C4-2B (cell line): Measurements from ENCODE around the gene HRH1.

Source experiments
- H3K27ac ChIP-seq: fragments of 450-650 bp; 2 replicates; pipeline ENCODE4 v1.5.1; 2017
- CTCF ChIP-seq: fragments of 450-650 bp; conservative IDR thresholded peaks from 2 replicates; pipeline ENCODE4 v1.5.1; 2017; ENCODE audit warnings: mild to moderate bottlenecking
- ZFX ChIP-seq: fragments of 450-650 bp; IDR thresholded peaks from 2 replicates; pipeline ENCODE4 v1.6.1; 2017

HRH1 gene

GRCh38 chr3:11226042-11226370 is 71.7 kb downstream of the HRH1 start:
- peak overlapping the region; percentile 9; the same call in 1 of the 2 replicates for H3K27ac ChIP-seq
- no peak for TF ChIP-seq ZFX
- TF ChIP-seq CTCF, result no peak

DNA sequence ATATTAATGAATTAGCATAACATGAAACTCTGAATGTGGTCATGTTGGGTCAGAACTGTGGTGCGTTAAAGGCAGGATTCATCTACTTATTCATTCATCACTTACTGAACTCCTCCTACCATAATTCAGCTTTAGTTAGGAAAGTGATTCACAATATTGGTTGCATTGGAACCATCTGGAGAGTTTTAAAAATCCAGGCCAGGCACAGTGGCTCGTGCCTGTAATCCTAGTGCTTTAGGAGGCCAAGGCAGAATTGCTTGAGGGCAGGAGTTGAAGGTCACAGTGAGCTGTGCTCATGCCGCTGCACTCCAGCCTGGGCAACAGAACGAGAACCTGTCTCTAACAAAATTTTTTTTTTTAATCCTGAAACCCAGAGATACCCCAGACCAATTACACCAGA is 73.7 kb downstream of the HRH1 start:
- H3K27ac ChIP-seq, result no peak overlapping the region
- no peak for TF ChIP-seq CTCF
- no peak for TF ChIP-seq ZFX

DNA sequence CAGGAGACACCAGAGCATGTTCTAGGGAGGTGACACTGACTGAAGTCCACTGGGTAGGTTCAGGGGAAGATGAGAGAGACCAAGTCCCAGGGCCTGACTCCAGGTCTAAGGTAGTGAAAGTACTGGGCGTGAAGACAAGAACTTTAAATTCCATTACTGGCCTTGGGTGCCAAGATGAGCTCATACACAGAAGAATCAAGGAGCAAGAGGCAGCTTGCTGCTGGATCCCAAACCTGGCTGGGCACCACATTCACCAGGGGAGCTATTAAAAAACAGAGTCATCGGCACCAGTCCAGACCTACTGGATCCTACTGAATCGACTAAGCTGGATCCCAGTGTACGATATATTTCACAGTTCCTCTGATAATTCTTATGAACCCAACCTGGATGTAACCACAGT is 75.8 kb downstream of the HRH1 start:
- no peak for TF ChIP-seq ZFX
- TF ChIP-seq CTCF, result no peak

DNA sequence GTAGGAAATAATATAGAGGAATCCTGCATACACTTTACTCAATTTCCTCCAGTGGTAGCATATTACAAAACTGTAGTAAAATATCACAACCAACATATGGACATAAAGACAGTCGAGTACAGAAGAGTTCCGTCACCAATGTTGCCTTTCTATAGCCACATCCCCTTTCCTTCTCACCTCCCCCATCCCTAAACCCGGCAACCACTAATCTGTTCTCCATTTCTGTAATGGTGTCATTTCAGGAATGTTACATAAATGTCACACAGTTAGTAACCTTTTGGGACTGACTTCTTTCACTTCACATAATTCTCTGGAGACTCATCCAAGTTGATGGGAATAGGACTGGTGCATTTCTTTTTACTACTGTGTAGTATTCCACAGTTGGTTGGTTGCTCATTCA is 76.5 kb downstream of the HRH1 start:
- H3K27ac ChIP-seq, result no peak overlapping the region
- TF ChIP-seq CTCF (no peak), ZFX (no peak)

More for the DNA sequence above, 75.8 kb downstream of the HRH1 start:
- H3K27ac ChIP-seq, result no peak overlapping the region

DNA sequence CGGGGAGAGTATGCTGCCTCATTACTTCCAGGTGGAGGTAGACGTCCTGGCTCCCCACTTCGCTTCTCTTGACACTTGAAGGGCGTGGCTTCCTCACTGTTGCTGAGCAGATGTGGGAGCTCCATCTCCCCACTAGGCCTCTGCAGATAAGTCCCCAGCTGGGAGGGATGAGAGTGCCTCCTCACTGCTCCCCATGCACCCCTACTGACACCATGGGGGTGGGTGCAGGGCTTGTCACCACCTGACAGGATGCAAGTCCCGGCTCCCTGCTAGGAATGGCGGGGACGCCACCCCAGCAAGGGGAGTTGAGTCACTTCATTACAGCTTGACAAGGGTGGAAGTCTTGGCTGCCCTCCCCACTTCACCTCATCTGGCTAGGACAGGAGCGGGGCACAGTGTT is 81.1 kb downstream of the HRH1 start:
- TF ChIP-seq CTCF (no peak), ZFX (no peak)
- no peak overlapping the region for H3K27ac ChIP-seq

DNA sequence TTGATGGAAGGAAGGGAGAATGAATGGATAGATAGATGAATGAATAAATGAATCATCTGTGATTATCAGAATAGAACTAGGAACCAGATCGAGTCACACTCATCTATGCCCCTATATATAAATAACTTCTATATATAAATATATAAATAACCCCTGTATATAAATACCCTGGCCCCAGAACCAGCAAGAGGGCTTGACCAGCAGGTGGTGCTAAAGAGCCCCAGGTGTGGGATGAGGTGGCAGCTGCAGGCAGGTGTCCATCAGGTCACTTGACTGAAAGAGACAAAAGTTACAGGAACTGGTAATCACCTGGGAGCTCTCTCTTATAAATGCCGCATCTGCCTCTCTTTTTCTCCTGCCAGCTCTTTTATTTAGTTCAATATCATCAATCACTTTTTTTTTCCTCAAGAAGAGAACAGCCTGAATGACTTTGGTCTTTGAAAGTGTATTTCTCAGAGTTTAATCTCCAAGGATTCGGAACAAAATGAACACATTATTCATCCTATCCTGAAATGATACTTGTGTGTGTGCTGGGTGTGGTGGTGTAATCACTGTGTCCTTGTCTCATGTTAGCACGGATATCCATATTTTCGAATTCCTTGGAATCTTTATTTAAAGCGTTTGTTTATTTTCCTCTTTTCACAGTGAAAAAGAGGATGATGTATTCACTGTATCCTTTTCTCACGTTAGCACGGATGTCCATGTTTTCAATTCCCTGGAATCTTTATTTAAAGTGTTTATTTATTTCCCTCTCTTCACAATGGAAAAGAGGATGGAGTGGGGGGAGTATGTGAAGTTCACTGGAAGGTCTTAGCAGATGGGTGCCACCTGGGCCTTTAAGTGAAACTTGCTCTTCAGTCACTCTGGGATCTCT is 82.5 kb downstream of the HRH1 start:
- H3K27ac ChIP-seq, result no peak overlapping the region
- no peak for TF ChIP-seq ZFX
- peak; percentile 92 for TF ChIP-seq CTCF

GRCh38 chr3:11238060-11238459 is 83.8 kb downstream of the HRH1 start:
- no peak overlapping the region for H3K27ac ChIP-seq
- TF ChIP-seq CTCF, result no peak
